Activated T-cell treated with anti-CD3 and anti-CD28 coated beads for 24 hours (primary cell): ENCODE measurements around the gene C5AR1.
"Not testable (repeated sequence)": the region's sequence is repeated elsewhere in the genome, so short reads cannot be mapped to it uniquely, and the experiment has no call there.

Source experiments
- DNase-seq: peaks from one replicate; pipeline ENCODE4 v3.0.0-alpha.2; 2020; ENCODE audit warnings: low read depth

C5AR1 gene

GRCh38 chr19:47365455-47365854 is 55.8 kb downstream of the C5AR1 start:
- DNase-seq = not testable (repeated sequence)

- DNase-seq = no peak
Observed at GRCh38 chr19:47370045-47370611, 60.5 kb downstream of the C5AR1 start.

- no peak for DNase-seq
Observed at GRCh38 chr19:47371261-47371660, 61.6 kb downstream of the C5AR1 start.
